Activated CD8-positive, alpha-beta memory T cell treated with anti-CD3 and anti-CD28 coated beads, Interleukin-2, amount 50 U/mL, for 1 hour (primary cell): Measurements from ENCODE around the gene COMMD1.
"Not testable (repeated sequence)": the region's sequence is repeated elsewhere in the genome, so short reads cannot be mapped to it uniquely, and the experiment has no call there.

Source experiments
- DNase-seq: peaks from one replicate; pipeline ENCODE4 v3.0.0-alpha.2; 2020; ENCODE audit errors: extremely low read depth

Gene COMMD1

DNA sequence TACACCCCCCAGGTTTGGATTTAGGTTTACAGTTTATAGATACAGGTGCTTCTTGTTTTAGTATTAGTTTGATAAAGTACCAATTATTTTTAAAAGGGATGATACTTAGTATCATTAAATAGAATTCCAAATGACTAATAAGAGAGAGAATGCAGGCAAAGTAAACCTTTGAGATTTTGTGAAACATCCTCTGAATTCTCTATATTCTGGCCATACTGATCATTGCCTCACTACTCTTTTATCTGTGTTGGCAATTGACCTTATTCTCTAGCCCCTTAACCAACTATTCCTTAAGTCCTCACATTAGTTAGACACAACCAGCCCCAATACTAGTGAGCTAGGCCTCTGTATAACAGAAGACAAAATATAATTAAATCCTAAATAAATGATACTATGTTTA is 125.4 kb downstream of the COMMD1 start:
- DNase-seq = no peak

DNA sequence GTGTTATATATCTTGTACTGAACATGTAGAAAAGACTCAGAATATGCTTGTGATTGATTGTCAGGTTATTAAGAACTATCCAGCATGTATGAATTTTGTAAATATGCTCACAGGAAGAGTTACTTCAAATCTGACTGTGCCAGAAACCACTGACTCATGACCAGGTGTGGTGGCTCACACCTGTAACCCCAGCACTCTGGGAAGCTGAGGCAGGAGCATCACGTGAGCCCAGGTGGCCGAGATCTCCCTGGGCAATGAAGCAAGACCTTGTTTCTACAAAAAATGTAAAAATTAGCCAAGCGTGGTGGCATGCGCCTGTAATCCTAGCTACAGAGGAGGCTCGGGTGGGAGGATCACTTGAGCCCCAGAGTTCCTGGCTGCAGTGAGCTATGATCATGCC is 126.6 kb downstream of the COMMD1 start:
- no peak for DNase-seq

DNA sequence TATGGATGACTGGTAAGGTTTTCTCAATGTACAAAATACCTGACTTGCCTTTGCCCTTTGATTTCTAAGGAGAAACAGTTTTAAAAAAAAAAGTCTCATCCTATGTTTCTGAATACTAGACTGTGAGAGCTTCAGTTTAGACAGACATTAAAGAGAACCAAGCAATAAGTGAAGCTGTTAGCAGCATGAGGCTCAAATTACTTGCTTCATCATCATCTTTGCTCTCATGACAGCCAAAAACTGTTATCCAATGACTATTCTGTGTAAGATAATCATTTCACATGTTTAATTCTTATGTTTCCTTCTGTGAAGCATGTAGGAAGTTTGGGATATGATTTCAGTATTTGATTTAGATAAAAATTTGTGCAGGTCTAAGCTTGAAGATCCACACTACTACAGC is 129.2 kb downstream of the COMMD1 start:
- no peak for DNase-seq

DNA sequence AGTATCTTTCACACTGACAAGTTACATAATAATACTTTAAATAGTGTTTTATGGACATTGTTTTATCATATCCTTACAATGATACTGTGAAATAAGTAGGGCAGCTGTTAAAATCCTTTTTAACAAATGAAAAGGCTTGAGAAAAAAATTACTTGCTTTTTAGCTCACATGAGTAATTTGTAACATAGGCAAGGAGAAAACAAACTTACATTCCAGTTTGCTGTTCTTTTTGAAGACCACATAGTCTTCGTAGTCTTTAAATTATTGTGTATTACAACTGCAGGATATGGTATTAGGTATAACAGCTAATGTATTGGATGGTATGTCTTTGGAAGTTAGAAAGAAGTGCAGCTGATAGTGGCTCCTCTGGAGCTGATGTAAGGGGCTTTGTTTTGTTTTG is 130.8 kb downstream of the COMMD1 start:
- DNase-seq = no peak

DNA sequence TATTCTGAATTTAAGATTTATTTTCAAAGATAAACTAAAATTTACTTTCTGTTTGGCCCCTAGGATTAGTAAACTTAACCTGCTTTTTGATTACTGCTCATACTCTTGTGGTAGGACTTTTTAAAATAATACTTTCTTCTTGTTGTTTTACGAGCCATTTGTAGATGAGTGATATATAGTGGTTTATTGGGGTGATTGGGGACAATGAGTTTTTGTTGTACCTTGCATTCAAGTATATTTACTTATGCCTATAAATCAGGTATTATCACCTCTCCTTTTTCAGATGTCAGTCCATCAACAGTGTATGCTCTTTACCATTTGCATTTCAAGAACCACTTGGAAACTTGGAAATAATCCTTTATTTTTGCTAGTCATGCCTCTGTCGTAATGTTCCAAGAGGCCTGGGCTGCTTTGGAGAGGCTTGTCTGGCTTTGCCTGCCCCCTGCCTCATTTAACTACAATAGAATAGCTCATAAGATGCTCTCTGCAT is 131.3 kb downstream of the COMMD1 start:
- DNase-seq = no peak

DNA sequence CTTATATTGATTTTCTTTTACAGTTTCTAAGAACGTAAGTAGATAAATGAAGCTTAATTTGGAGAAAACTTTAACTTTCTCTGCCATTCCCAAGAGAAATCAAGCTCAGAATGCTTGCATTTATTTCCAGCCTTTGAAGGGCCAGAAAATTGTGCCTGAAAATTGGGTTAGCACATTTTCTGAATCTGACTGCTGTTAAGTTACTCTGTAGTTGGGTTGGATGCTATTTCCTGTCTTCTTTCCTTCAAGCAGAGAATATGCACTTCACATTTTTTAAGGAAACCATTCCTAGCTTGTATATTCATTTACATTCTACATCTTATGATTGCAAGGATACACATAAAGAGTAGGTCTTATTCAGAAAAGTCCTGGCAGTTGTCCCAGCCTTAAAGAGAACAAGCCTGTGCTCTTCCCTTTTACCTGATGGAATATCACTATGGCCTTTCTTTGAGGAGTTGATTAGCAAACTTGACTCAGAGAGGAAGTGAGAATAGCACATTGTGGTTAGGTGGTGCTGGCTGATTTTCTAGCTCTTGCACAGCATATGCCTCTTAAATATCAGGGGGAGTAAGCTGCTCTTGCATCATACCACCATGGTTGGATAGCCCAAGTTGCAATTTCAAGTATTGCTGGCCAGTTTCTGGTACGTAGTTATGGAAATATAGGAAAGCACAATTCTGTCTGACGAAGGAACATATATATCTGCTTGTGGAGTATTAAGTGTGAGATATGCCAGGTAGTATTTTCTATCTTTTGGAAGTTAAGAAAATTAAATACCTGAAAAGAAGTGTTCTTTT is 133.7 kb downstream of the COMMD1 start:
- DNase-seq = no peak

DNA sequence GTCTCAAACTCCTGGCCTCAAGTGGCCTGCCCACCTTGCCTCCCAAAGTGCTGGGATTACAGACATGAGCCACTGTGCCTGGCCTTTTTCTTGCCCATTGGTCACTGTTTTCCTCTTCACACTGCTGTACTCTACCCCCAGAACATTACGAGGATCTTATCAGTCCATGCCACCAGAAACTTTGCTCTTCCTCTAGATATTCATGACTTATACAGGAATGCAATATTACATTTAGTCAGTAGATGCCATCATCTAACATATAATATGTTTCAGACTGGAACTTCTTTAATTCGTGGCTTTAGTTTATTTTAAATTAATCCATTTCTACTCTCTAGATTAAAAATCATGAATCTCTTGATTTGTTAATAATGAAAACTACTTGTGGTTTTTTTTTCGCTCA is 135.5 kb downstream of the COMMD1 start:
- no peak for DNase-seq

DNA sequence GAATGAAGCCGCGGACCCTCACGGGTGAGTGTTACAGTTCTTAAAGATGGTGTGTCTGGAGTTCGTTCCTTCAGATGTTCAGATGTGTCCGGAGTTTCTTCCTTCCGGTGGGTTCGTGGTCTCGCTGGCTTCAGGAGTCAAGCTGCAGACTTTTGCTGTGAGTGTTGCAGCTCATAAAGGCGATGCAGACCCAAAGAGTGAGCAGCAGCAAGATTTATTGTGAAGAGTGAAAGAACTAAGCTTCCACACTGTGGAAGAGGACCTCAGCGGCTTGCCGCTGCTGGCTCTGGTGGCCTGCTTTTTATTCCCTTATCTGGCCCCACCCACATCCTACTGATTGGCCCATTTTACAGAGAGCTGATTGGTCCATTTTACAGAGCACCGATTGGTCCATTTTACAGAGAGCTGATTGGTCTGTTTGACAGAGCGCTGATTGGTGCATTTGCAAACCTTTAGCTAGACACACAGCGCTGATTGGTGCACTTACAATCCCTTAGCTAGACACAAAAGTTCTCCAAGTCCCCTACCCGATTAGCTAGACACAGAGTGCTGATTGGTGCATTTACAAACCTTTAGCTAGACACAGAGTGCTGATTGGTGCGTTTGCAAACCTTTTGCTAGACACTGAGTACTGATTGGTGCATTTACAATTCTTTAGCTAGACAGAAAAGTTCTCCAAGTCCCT is 136.4 kb downstream of the COMMD1 start:
- DNase-seq = not testable (repeated sequence)

DNA sequence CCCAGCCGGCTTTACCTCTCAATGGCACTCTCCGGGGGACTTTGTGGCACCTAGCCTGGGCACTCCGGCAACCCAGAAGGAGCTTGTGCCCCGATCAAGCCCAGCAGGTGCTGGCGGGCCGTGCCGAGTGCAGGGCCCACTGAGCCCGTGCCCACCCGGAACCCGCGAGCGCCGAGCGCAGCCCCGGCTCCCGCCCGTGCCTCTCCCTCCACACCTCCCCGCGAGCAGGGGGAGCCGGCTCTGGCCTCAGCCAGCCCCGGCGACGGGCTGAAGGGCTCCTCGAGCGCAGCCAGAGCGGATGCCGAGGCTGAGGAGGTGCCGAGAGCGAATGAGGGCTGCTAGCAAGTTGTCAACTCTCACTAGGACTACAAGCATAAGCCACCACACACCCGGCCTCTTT is 136.9 kb downstream of the COMMD1 start:
- no peak for DNase-seq

DNA sequence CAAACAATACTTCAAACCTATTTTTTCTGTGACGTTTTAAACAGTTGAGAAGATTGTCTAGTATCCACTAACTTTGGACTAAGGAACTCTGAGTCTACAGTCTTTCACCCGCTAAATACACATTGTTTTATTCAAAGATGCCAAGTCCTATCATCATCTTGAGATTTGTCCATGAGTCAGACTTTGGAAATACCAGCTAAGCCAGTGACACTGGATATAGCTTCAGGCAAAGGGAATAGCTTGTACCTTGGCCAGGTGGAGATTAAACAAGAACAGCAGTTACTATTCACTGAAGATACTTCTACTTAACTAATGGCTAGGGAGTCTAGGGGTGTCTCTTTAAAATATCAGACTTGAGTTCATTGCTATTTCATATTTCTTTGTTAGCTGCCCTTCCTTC is 137.5 kb downstream of the COMMD1 start:
- no peak for DNase-seq

DNA sequence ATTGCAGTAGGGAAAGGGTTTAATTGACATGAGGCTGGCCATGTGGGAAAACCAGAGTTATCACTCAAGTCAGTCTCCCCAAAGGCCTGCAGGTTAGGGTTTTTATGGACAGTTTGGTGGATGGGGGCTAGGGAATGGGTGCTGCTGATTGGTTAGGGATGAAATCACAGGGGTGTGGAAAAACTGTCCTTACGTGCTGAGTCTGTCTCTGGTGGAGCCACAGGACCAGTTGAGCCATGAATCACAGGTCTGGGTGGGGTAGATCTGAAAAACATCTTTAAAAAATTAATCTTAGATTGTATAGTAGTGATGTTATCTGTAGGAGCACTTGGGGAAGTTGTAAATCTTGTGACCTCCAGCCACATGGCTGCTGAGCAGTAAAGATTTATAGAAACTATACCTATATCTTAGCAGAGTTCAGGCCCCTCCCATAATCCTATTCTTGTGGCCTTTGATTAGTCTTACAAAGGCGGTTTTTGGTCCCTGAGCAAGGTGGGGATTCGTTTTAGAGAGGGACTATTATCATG is 139.6 kb downstream of the COMMD1 start:
- DNase-seq = no peak

DNA sequence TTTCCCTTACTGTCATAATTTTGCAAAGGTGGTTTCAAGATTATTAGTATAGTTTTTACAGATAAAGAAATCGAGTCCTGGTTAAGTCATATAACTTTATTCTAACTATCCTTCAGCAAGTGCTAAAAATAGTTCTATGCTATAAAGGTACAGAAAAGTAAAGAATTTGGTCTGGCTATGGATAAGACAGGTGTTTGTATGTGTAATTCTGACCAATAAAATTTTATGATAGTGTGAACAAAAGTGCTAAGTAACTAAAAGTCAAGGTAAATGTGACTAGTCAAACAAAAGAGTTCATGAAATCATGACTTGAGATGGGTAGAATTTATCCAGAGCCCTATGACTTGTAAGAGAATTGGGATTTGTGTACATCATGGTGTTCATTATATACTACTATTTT is 140.7 kb downstream of the COMMD1 start:
- no peak for DNase-seq

DNA sequence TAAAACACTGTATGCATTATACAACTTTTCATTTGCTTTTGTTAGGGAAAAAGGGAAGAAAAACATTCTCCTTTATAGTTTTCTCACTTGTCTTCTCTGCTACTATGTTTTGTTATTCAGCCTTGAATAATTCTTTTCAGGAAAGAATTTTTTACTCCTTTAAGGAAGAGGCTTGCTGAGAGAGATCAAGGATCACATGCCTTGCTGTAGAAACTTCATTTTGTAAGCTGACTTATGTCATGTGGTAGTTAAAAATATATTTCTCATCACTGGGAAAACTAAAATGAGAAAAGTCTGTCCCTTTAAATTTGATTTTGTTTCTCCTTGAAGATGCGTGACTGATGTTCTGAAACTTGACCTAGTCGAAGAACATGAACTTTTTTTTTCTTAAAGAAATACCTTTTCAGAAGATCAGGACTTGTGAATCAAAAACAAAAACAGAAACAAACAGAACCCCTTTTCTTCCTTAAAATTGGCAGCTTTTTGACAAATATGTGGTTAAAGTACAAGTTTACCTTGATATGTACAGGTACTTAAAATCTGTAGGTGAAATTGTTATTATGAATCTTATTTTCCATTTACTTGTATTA is 145.1 kb downstream of the COMMD1 start:
- no peak for DNase-seq

DNA sequence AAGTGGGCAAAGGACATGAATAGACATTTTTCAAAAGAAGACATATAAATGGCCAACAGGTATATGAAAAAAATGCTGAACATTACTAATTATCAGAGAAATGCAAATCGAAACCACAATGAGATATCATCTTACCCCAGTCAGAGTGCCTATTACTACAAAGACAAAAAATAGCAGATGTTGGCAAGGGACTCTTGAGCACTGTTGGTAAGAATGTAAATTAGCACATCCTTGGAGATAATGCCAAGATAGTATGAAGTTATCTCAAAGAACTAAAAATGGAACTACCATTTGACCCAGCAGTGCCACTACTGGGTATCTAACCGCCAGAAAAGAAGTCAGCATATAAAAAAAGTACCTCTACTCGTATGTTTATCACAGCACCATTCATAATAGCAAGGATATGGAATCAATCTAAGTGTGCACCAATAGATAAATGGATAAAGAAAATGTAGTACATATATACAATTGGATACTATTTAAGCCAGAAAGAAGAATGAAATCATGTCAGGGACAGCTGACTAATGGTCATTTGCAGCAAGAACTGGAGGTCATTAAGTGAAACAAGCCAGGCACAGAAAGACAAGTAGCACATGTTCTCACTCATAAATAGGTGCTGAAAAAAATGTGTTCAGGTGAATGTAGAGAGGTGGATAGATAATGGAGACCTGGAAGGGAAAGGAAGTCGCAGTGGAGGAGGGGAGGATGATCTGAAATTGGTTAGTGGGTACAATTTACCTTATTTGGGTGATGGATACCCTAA is 148.7 kb downstream of the COMMD1 start:
- no peak for DNase-seq

DNA sequence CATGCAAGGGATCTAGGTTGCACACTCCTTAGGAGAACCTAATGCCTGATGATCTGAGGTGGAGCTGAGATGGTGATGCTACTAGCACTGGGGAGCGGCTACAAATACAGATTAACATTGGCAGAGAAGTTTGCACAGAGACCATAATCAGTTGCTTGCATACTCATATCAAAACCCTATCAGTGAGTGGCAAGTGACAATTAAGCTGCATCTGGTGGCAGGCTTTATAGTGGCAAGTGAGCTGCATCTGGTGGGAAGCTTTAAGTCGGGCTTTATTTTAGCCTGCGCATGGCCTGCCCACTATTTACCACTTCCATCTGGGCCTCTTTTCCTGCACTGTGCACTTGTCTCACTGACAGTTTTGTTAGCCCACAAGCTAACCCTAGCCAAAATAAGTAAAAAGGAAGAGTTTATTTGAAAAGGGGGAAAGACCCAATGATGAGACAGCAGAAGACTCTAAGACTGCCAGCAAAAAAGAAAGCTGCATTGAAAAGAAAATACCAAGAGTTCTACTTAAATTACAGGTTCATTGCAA is 149.5 kb downstream of the COMMD1 start:
- no peak for DNase-seq

DNA sequence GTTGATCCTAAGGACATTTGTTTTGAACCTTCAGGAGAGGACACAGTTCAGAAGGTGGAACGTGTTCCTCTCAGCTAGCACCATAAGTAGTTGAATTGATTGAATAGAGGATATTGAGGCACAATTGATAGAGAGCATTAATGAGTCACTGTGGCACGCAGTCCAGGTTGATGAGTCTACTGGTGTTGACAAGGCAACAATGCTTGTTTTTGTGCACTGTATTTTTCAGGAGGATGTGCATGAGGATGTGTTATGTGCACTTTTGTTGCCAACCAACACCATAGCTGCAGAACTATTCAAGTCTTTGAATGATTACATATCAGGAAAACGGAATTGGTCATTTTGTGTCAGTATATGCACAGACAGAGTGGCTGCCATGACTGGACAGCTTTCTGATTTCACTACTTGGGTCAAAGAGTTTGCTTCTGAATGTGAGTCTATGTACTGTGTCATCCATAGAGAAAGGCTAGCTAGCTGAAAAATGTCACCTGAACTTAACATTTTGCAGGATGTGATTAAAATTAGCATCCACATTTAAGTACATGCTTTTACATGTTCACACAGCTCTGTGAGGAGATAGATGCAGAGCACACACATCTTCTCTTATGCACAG is 150.4 kb downstream of the COMMD1 start:
- DNase-seq = no peak

DNA sequence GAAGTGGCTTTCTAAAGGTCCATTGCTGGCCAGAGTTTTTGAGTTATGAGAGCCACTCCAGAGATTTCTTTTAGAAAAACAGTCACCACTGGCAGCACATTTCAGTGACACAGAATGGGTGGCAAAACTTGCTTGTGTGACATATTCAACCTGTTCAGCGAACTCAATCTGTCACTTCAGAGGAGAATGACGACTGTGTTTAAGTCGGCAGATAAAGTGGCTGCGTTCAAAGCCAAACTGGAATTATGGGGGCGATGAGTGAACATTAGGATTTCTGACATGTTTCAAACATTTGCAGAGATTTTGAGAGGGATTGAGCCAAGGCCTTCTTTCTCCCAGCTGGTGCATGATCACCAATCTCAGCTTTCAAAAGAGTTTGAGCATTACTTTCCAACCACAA is 150.9 kb downstream of the COMMD1 start:
- DNase-seq = no peak

DNA sequence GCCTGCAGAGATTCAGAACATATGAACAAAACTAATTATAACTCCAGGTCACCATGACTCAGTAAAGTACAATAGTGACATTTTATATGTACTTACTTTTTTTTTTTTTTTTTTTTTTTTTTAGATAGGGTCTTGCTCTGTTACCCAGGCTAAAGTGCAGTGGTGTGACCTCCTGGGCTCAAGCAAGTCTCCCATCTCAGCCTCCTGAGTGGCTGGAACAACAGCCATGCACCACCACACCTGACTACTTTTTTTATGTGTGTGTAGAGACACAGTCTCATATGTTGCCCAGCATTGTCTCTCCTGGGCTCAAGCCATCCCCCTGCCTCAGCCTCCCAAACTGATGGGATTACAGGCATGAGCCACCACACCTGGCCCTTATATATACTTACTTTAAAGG is 159.8 kb downstream of the COMMD1 start:
- DNase-seq = no peak

DNA sequence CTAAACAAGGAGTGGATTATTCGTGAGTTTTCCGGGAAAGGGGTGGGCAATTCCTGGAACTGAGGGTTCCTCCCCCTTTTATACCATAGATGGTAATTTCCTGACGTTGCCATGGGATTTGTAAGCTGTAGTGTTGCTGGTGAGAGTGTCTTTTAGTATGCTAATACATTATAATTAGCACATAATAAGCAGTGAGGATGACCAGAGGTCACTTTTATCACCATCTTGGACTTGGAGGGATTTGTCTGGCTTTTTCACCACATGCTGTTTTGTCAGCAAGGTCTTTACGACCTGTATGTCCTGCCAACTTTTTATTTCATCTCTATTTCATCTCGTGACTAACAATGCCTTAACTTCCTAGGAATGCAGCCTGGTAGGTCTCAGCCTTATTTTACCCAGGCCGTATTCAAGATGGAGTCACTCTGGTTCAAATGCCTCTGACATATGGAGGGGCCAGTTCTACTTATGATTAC is 165.7 kb downstream of the COMMD1 start:
- DNase-seq = no peak

DNA sequence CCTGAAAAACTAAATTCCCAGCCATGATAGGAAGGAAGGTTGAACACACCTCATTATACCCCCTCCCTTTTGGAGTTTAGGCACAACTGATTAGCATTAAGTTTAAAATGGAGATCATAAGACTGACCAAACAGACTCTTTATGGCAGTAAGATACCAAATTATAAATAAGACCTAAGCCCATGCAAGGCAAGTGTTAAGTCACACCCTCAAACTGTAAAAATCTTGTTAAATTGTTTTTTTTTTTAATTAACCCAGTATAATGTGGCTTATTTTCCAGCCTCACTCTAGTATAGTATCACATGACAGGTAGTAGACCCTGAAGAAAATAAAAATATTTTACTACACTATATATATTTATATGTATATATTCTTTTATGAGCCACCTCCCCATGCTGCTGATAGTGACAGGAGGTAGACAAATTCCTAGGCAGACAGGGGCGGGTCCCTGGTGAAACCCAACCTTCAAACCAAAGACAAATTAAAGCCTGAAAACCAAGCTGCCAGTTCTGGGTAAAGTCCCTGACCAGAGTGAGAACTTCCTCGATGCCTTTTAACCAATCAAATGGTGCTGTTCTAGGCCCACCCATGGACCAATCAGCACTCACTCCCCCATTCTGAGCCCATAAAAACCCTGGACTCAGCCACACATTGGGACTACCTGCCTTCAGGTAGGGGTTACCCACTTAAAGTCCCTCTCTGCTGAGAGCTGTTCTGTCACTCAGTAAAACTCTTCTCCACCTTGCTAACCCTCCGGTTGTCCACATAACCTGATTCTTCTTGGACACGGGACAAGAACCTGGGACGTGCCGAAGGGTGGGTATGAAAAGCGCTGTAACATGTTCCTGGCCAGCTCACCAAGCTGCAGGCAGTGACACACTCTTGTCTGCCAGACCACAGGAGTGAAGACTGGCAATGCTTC is 166.5 kb downstream of the COMMD1 start:
- no peak for DNase-seq
